WTC11 (cell line): ENCODE data around the gene LHFPL2. TPM values are rescaled to one million over a fixed set of nuclear protein-coding genes. Genes with fewer than 3 reads are reported as not detected.

Experiments used
- ATAC-seq: fragments of 200-7000 bp; cut with Tn5 transposase; 2 replicates; pipeline ENCODE4 v1.10.0; 2021; ENCODE audit warnings: mild to moderate bottlenecking, moderate library complexity
- CTCF ChIA-PET: fragments of 300-600 bp; sonication (Branson Sonifier 250); formaldehyde crosslinking; loops from one replicate; lab custom pipeline; 2021; ENCODE audit warnings: antibody characterized with exemption; lab: Charles Lee
- POLR2A ChIA-PET: fragments of 350-600 bp; sonication (Branson Sonifier 250); formaldehyde crosslinking; loops from one replicate; lab custom pipeline; 2021; ENCODE audit warnings: antibody characterized with exemption; lab: Charles Lee
- DNase-seq: peaks from one replicate; pipeline ENCODE4 v3.0.0; 2021; ENCODE audit warnings: low spot score
- H3K27ac Mint-ChIP-seq: 2 replicates; pipeline ENCODE4 v1.8.0; 2021; ENCODE audit warnings: mixed read lengths
- H3K27me3 Mint-ChIP-seq: 2 replicates; pipeline ENCODE4 v1.8.0; 2021; ENCODE audit warnings: low read depth, mild to moderate bottlenecking, moderate library complexity, mixed read lengths
- H3K36me3 Mint-ChIP-seq: 2 replicates; pipeline ENCODE4 v1.8.0; 2021; ENCODE audit warnings: mixed read lengths
- H3K4me1 Mint-ChIP-seq: 2 replicates; pipeline ENCODE4 v1.8.0; 2022; ENCODE audit warnings: mixed read lengths
- H3K4me3 Mint-ChIP-seq: 2 replicates; pipeline ENCODE4 v1.8.0; 2021; ENCODE audit warnings: mild to moderate bottlenecking, moderate library complexity, mixed read lengths
- H3K9me3 Mint-ChIP-seq: 2 replicates; pipeline ENCODE4 v1.8.0; 2021; ENCODE audit warnings: mixed read lengths
- ARID4B ChIP-seq: sonication (generic); formaldehyde crosslinking; IDR thresholded peaks from 2 replicates; pipeline ENCODE4 v1.8.0; 2023; ENCODE audit warnings: missing genetic modification reagents, mild to moderate bottlenecking, borderline replicate concordance
- ATF1 ChIP-seq: sonication (generic); formaldehyde crosslinking; IDR thresholded peaks from 2 replicates; pipeline ENCODE4 v1.8.1; 2023; ENCODE audit warnings: mild to moderate bottlenecking, moderate library complexity, missing genetic modification reagents
- CBFB ChIP-seq: sonication (generic); formaldehyde crosslinking; IDR thresholded peaks from 2 replicates; pipeline ENCODE4 v1.8.1; 2022; ENCODE audit warnings: mild to moderate bottlenecking, low read depth, missing genetic modification reagents
- E2F1 ChIP-seq: sonication (generic); formaldehyde crosslinking; IDR thresholded peaks from 2 replicates; pipeline ENCODE4 v1.8.0; 2022; ENCODE audit warnings: mild to moderate bottlenecking, missing genetic modification reagents
- ELF4 ChIP-seq: sonication (generic); formaldehyde crosslinking; IDR thresholded peaks from 2 replicates; pipeline ENCODE4 v1.8.1; 2022; ENCODE audit warnings: low read depth, mild to moderate bottlenecking, moderate library complexity, missing genetic modification reagents
- HMGA2 ChIP-seq: fragments of 250-450 bp; sonication (Bioruptor Pico); IDR thresholded peaks from 2 replicates; pipeline ENCODE4 v1.4.0; 2021; ENCODE audit warnings: mild to moderate bottlenecking, moderate library complexity
- MAX ChIP-seq: sonication (generic); formaldehyde crosslinking; IDR thresholded peaks from 2 replicates; pipeline ENCODE4 v1.8.0; 2022; ENCODE audit warnings: mild to moderate bottlenecking, missing genetic modification reagents
- MXD4 ChIP-seq: fragments of 250-450 bp; sonication (Bioruptor Pico); IDR thresholded peaks from 2 replicates; pipeline ENCODE4 v1.8.0; 2021; ENCODE audit warnings: mild to moderate bottlenecking, moderate library complexity, borderline replicate concordance
- NFATC4 ChIP-seq: fragments of 250-450 bp; sonication (Bioruptor Pico); IDR thresholded peaks from 2 replicates; pipeline ENCODE4 v1.9.0; 2021; ENCODE audit warnings: mild to moderate bottlenecking
- NFE2L1 ChIP-seq: sonication (generic); formaldehyde crosslinking; IDR thresholded peaks from 2 replicates; pipeline ENCODE4 v1.8.1; 2023; ENCODE audit warnings: missing genetic modification reagents
- PREB ChIP-seq: sonication (generic); formaldehyde crosslinking; IDR thresholded peaks from 2 replicates; pipeline ENCODE4 v1.8.1; 2022; ENCODE audit warnings: mild to moderate bottlenecking, missing genetic modification reagents, moderate library complexity, borderline replicate concordance
- SP1 ChIP-seq: sonication (generic); formaldehyde crosslinking; conservative IDR thresholded peaks from 2 replicates; pipeline ENCODE4 v1.8.1; 2022; ENCODE audit warnings: missing genetic modification reagents
- STAT6 ChIP-seq: sonication (generic); formaldehyde crosslinking; conservative IDR thresholded peaks from 2 replicates; pipeline ENCODE4 v1.8.1; 2023; ENCODE audit warnings: mild to moderate bottlenecking, low read depth, missing genetic modification reagents, moderate library complexity
- TEAD4 ChIP-seq: sonication (generic); formaldehyde crosslinking; IDR thresholded peaks from 2 replicates; pipeline ENCODE4 v1.8.0; 2022; ENCODE audit warnings: mild to moderate bottlenecking, missing genetic modification reagents
- TP53 ChIP-seq: sonication (generic); formaldehyde crosslinking; IDR thresholded peaks from 2 replicates; pipeline ENCODE4 v1.8.1; 2023; ENCODE audit warnings: mild to moderate bottlenecking, missing genetic modification reagents
- ZNF396 ChIP-seq: fragments of 250-450 bp; sonication (Bioruptor Pico); IDR thresholded peaks from 2 replicates; pipeline ENCODE4 v1.8.0; 2021; ENCODE audit warnings: mild to moderate bottlenecking, moderate library complexity, borderline replicate concordance
- ZSCAN18 ChIP-seq: fragments of 250-450 bp; sonication (Bioruptor Pico); IDR thresholded peaks from 2 replicates; pipeline ENCODE4 v2.1.2; 2022; ENCODE audit warnings: mild to moderate bottlenecking, moderate library complexity
- total RNA-seq: library from RNA; stranded (reverse); gene quantifications from 3 replicates; pipeline ENCODE4 v1.2.3, GENCODE V29; 2021

LHFPL2 gene
- total RNA-seq, 1 experiment from 2014 or later, result 40.6 TPM

GRCh38 chr5:78671609-78672008 is 23.0 kb upstream of the LHFPL2 start:
- DNase-seq (no peak), ATAC-seq (no peak)
- Mint-ChIP-seq H3K36me3 (no peaks in the 10 kb centered on the region), H3K4me1 (peaks cover 5% of the 10 kb centered on the region), H3K4me3 (no peak overlapping the region), H3K27me3 (no peaks in the 10 kb centered on the region), H3K27ac (no peak overlapping the region), H3K9me3 (no peaks in the 10 kb centered on the region)
- TF ChIP-seq SP1 (no peak), ZSCAN18 (CRISPR knock-in tag) (no peak), NFATC4 (CRISPR knock-in tag) (no peak), TEAD4 (no peak), ATF1 (CRISPR knock-in tag) (no peak), STAT6 (CRISPR knock-in tag) (no peak), CBFB (CRISPR knock-in tag) (no peak), PREB (CRISPR knock-in tag) (no peak), MAX (CRISPR knock-in tag) (no peak)
- POLR2A ChIA-PET, result no interaction called here
- CTCF ChIA-PET, result interaction anchor here (0.6 to 0.7 kb wide), 4 partner anchors 74 to 543 kb away, joined by 3 to 4 read pairs (median 3); no protein-coding TSS in a partner anchor

GRCh38 chr5:78670701-78671269 is 22.2 kb upstream of the LHFPL2 start:
- CTCF ChIA-PET, result interaction anchor here (0.6 to 1.0 kb wide), 5 partner anchors 29 to 542 kb away, joined by 3 to 4 read pairs (median 3); no protein-coding TSS in a partner anchor

More at GRCh38 chr5:78670701-78671269, 22.2 kb upstream of the LHFPL2 start:
- POLR2A ChIA-PET, result no interaction called here
- H3K4me1 Mint-ChIP-seq, result peaks cover 13% of the 10 kb centered on the region
- ATAC-seq (no peak), DNase-seq (no peak)
- no peaks in the 10 kb centered on the region for H3K27me3 Mint-ChIP-seq
- no peaks in the 10 kb centered on the region for H3K36me3 Mint-ChIP-seq
- TF ChIP-seq SP1 (no peak), MXD4 (no peak), E2F1 (CRISPR knock-in tag) (no peak), TP53 (CRISPR knock-in tag) (no peak), ELF4 (CRISPR knock-in tag) (no peak), NFE2L1 (CRISPR knock-in tag) (no peak), HMGA2 (CRISPR knock-in tag) (no peak), ARID4B (no peak), ZNF396 (CRISPR knock-in tag) (no peak), ZSCAN18 (CRISPR knock-in tag) (no peak)
- no peaks in the 10 kb centered on the region for H3K9me3 Mint-ChIP-seq
- no peak overlapping the region for H3K4me3 Mint-ChIP-seq
- no peak overlapping the region for H3K27ac Mint-ChIP-seq
